LNCaP clone FGC (cell line): Measurements from ENCODE around the gene RNF150.

ENCODE experiments used
- DNase-seq: peaks from one replicate; pipeline ENCODE4 v3.0.0-alpha.2; 2011; ENCODE audit warnings: low read depth
- H3K4me3 ChIP-seq: 2 replicates; pipeline ENCODE4 v1.5.1; 2011; ENCODE audit warnings: mild to moderate bottlenecking, low read depth, low read length, control low read depth
- TF ChIP-seq, protein P1 (sequence below): IDR thresholded peaks from 2 replicates; pipeline ENCODE4 v1.5.1; 2012; ENCODE audit warnings: mild to moderate bottlenecking; ENCODE audit not compliant: control insufficient read depth, insufficient read depth; ENCODE audit errors: extremely low read depth

Gene RNF150

DNA sequence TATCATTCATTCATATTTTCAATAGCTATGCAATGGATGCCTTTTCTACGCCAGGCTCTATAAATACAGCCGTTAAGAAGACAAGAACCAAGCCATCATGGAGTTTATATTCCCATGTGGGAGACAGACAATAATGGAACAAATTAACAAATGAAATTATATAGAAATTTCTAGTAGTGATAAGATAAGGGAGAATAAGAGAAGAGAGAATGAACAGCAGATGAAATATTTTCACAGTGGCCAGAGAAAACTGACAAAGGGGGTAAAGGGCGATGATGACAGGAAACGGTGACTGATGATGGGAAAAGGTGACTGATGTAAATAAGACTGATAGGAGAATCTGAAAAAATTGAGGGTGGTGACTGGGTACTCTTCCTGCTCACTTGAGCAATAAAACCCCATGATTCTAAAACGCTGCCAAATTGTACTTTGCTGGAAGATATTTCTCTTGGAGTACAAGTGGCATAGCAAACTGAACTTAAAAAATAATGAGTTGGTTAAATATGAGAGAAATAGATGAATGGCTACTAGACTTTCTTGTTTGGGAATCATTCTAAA, 13.2 kb downstream of the RNF150 start:
- no peak for DNase-seq
- TF ChIP-seq, protein P1, sequence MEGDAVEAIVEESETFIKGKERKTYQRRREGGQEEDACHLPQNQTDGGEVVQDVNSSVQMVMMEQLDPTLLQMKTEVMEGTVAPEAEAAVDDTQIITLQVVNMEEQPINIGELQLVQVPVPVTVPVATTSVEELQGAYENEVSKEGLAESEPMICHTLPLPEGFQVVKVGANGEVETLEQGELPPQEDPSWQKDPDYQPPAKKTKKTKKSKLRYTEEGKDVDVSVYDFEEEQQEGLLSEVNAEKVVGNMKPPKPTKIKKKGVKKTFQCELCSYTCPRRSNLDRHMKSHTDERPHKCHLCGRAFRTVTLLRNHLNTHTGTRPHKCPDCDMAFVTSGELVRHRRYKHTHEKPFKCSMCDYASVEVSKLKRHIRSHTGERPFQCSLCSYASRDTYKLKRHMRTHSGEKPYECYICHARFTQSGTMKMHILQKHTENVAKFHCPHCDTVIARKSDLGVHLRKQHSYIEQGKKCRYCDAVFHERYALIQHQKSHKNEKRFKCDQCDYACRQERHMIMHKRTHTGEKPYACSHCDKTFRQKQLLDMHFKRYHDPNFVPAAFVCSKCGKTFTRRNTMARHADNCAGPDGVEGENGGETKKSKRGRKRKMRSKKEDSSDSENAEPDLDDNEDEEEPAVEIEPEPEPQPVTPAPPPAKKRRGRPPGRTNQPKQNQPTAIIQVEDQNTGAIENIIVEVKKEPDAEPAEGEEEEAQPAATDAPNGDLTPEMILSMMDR = no peak
- no peak overlapping the region for H3K4me3 ChIP-seq

- H3K4me3 ChIP-seq = no peak overlapping the region
- TF ChIP-seq, protein P1 = no peak
- DNase-seq = no peak
Observed at GRCh38 chr4:141119071-141119470, 14.2 kb downstream of the RNF150 start.

DNA sequence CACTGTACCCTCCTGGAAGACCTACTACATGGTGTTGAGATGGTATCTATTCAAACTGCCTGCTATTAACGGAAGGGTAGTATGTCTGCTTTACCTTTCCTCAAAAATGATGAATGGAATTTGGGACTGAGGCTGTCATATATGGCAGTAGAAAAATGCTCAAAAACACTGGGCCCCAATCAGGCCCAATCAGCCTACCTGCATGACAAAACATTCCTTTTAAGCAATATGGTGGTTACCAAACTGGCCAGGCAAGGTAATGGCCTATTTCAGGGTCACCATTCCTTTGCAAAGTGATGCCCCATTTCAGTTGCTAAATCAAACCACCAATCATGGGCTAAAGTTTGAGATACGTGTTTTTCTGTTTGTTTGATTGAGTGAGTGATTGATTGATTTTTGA, 14.9 kb downstream of the RNF150 start:
- TF ChIP-seq, protein P1 = no peak
- no peak for DNase-seq
- H3K4me3 ChIP-seq = no peak overlapping the region

- DNase-seq = no peak
- H3K4me3 ChIP-seq = no peak overlapping the region
- TF ChIP-seq, protein P1 = no peak
Observed at GRCh38 chr4:141117935-141118334, 15.3 kb downstream of the RNF150 start.

DNA sequence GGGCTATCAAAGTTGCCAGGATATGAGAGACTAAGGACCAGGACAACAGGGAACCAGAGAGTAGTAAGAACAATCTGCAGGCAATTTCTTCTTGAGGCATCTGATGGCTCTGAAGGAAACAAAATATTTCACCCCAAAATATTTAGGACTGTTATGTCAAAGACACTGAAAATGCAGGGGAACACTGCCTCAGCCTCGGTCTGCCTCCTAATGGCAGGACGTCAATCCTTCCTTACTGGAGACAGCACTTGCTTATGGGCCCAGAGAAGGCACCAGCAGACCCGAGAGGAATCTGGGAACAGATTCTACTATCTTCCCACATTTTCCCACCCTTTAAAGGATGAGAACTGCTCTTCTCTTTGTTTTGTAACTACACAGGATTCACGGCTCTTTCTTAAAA, 23.3 kb downstream of the RNF150 start:
- no peak overlapping the region for H3K4me3 ChIP-seq
- DNase-seq = no peak
- TF ChIP-seq, protein P1 = no peak

GRCh38 chr4:141107927-141108326, 25.3 kb downstream of the RNF150 start:
- H3K4me3 ChIP-seq = no peak overlapping the region
- no peak for DNase-seq
- TF ChIP-seq, protein P1 = no peak

GRCh38 chr4:141102367-141102766, 30.9 kb downstream of the RNF150 start:
- H3K4me3 ChIP-seq = no peak overlapping the region
- TF ChIP-seq, protein P1 = no peak
- DNase-seq = no peak
